ENCODE data around the gene CCT7.

Gene CCT7

GRCh38 chr2:73214120-73215035 is 19.7 kb upstream of the CCT7 start, which contains the start of gene SMYD5:
TSS of gene SMYD5 (plus strand) at chr2:73214245. CDS start at chr2:73214267, 22 bp downstream.
- Mint-ChIP-seq H3K27me3 (peaks cover 6% of the 10 kb centered on the region), H3K9me3 (no peaks in the 10 kb centered on the region), H3K27ac (peak within 1 kb of the TSS; percentile 91), H3K4me3 (peak within 1 kb of the TSS; percentile 92), H3K4me1 (peaks cover 32% of the 10 kb centered on the region), H3K36me3 (no peaks in the 10 kb centered on the region)
- CTCF ChIA-PET: interaction anchor here (0.6 to 4.5 kb wide), 9 partner anchors 17 to 321 kb away, joined by 3 to 28 read pairs (median 6); partner anchors contain the start of gene PRADC1
- DNase-seq: peak; percentile 95

- CTCF ChIA-PET: interaction anchor here (0.6 to 1.3 kb wide), 3 partner anchors 18 to 59 kb away, joined by 3 to 5 read pairs (median 4); no protein-coding TSS in a partner anchor
- peaks cover 32% of the 10 kb centered on the region for H3K4me1 Mint-ChIP-seq
Measured at GRCh38 chr2:73215254-73215653, 18.9 kb upstream of the CCT7 start.

GRCh38 chr2:73217160-73217559 is 16.9 kb upstream of the CCT7 start:
- Mint-ChIP-seq H3K27ac (no peak overlapping the region), H3K36me3 (peaks cover 3% of the 10 kb centered on the region), H3K4me3 (no peak overlapping the region), H3K27me3 (no peaks in the 10 kb centered on the region), H3K9me3 (no peaks in the 10 kb centered on the region), H3K4me1 (peaks cover 32% of the 10 kb centered on the region)
- CTCF ChIA-PET: no interaction called here
- no peak for DNase-seq

More at GRCh38 chr2:73215254-73215653, 18.9 kb upstream of the CCT7 start:
- Mint-ChIP-seq H3K36me3 (no peaks in the 10 kb centered on the region), H3K27me3 (peaks cover under 1% of the 10 kb centered on the region), H3K4me3 (peak overlapping the region; percentile 92), H3K27ac (no peak overlapping the region), H3K9me3 (no peaks in the 10 kb centered on the region)
- DNase-seq: no peak

- H3K27ac Mint-ChIP-seq: no peak overlapping the region
- CTCF ChIA-PET: interaction anchor here (0.9 kb wide), 1 partner anchor 13 kb away, joined by 3 read pairs; no protein-coding TSS in a partner anchor
- no peaks in the 10 kb centered on the region for H3K9me3 Mint-ChIP-seq
- H3K4me3 Mint-ChIP-seq: no peak overlapping the region
- DNase-seq: no peak
- H3K27me3 Mint-ChIP-seq: no peaks in the 10 kb centered on the region
- peaks cover 27% of the 10 kb centered on the region for H3K4me1 Mint-ChIP-seq
- peaks cover 4% of the 10 kb centered on the region for H3K36me3 Mint-ChIP-seq
Measured at GRCh38 chr2:73217826-73218225, 16.3 kb upstream of the CCT7 start.

GRCh38 chr2:73218298-73218697 is 15.8 kb upstream of the CCT7 start:
- no peaks in the 10 kb centered on the region for H3K27me3 Mint-ChIP-seq
- CTCF ChIA-PET: interaction anchor here (0.9 kb wide), 1 partner anchor 12 kb away, joined by 3 read pairs; no protein-coding TSS in a partner anchor
- no peak for DNase-seq
- H3K4me1 Mint-ChIP-seq: peaks cover 23% of the 10 kb centered on the region
- H3K27ac Mint-ChIP-seq: no peak overlapping the region
- peaks cover 4% of the 10 kb centered on the region for H3K36me3 Mint-ChIP-seq
- H3K9me3 Mint-ChIP-seq: no peaks in the 10 kb centered on the region
- no peak overlapping the region for H3K4me3 Mint-ChIP-seq

- CTCF ChIA-PET: interaction anchor here (1.9 kb wide), 1 partner anchor 47 kb away, joined by 7 read pairs; no protein-coding TSS in a partner anchor
- Mint-ChIP-seq H3K36me3 (peaks cover 4% of the 10 kb centered on the region), H3K9me3 (no peaks in the 10 kb centered on the region), H3K4me1 (peaks cover 10% of the 10 kb centered on the region), H3K27me3 (no peaks in the 10 kb centered on the region), H3K4me3 (no peak overlapping the region), H3K27ac (no peak overlapping the region)
- no peak for DNase-seq
Measured at GRCh38 chr2:73223821-73224220, 10.3 kb upstream of the CCT7 start.

- CTCF ChIA-PET: interaction anchor here (1.7 to 1.9 kb wide), 2 partner anchors 13 to 48 kb away, joined by 7 to 9 read pairs; no protein-coding TSS in a partner anchor
- H3K36me3 Mint-ChIP-seq: peaks cover 4% of the 10 kb centered on the region
- H3K4me1 Mint-ChIP-seq: peaks cover 14% of the 10 kb centered on the region
- no peak for DNase-seq
- H3K9me3 Mint-ChIP-seq: no peaks in the 10 kb centered on the region
- H3K27ac Mint-ChIP-seq: no peak overlapping the region
- H3K27me3 Mint-ChIP-seq: no peaks in the 10 kb centered on the region
- H3K4me3 Mint-ChIP-seq: no peak overlapping the region
Measured at GRCh38 chr2:73225513-73226360, 8.4 kb upstream of the CCT7 start.

GRCh38 chr2:73227086-73227485 is 7.0 kb upstream of the CCT7 start:
- no peaks in the 10 kb centered on the region for H3K27me3 Mint-ChIP-seq
- H3K36me3 Mint-ChIP-seq: peaks cover 2% of the 10 kb centered on the region
- no peak for DNase-seq
- no peaks in the 10 kb centered on the region for H3K9me3 Mint-ChIP-seq
- no peak overlapping the region for H3K4me3 Mint-ChIP-seq
- H3K4me1 Mint-ChIP-seq: peaks cover 17% of the 10 kb centered on the region
- CTCF ChIA-PET: no interaction called here
- no peak overlapping the region for H3K27ac Mint-ChIP-seq

GRCh38 chr2:73228631-73229030 is 5.5 kb upstream of the CCT7 start:
- Mint-ChIP-seq H3K4me1 (peaks cover 23% of the 10 kb centered on the region), H3K4me3 (no peak overlapping the region), H3K27ac (no peak overlapping the region), H3K9me3 (no peaks in the 10 kb centered on the region), H3K27me3 (no peaks in the 10 kb centered on the region), H3K36me3 (no peaks in the 10 kb centered on the region)
- CTCF ChIA-PET: interaction anchor here (0.6 kb wide), 1 partner anchor 335 kb away, joined by 3 read pairs; no protein-coding TSS in a partner anchor
- no peak for DNase-seq

GRCh38 chr2:73232403-73233153 is 1.5 kb upstream of the CCT7 start:
- CTCF ChIA-PET: interaction anchor here (0.5 to 1.2 kb wide), 6 partner anchors 19 to 58 kb away, joined by 3 to 5 read pairs (median 4); partner anchors contain the start of gene SMYD5
- Mint-ChIP-seq H3K36me3 (peaks cover 8% of the 10 kb centered on the region), H3K9me3 (no peaks in the 10 kb centered on the region), H3K4me3 (peak overlapping the region; percentile 92), H3K27ac (peak overlapping the region; percentile 77), H3K4me1 (peaks cover 38% of the 10 kb centered on the region), H3K27me3 (no peaks in the 10 kb centered on the region)
- DNase-seq: peak; percentile 65

- H3K27ac Mint-ChIP-seq: peak within 1 kb of the TSS; percentile 93
- CTCF ChIA-PET: interaction anchor here (0.5 to 3.6 kb wide), 7 partner anchors 20 to 57 kb away, joined by 3 to 18 read pairs (median 4); partner anchors contain the start of gene SMYD5
Measured at GRCh38 chr2:73233154-73233931, 765 bp upstream of the CCT7 start, which contains the start of gene PRADC1. TSS of gene PRADC1 (minus strand) at chr2:73233239. CDS start at chr2:73233160, 79 bp downstream.

GRCh38 chr2:73235315-73236028 is 1.4 kb downstream of the CCT7 start:
- H3K4me1 Mint-ChIP-seq: peaks cover 47% of the 10 kb centered on the region
- H3K36me3 Mint-ChIP-seq: peaks cover 13% of the 10 kb centered on the region
- H3K9me3 Mint-ChIP-seq: no peaks in the 10 kb centered on the region
- H3K27ac Mint-ChIP-seq: peak overlapping the region; percentile 93
- DNase-seq: no peak
- no peaks in the 10 kb centered on the region for H3K27me3 Mint-ChIP-seq
- CTCF ChIA-PET: interaction anchor here (1.0 to 3.6 kb wide), 4 partner anchors 9 to 55 kb away, joined by 3 to 18 read pairs (median 8); no protein-coding TSS in a partner anchor
- H3K4me3 Mint-ChIP-seq: peak overlapping the region; percentile 92

More at GRCh38 chr2:73233154-73233931, 765 bp upstream of the CCT7 start, which contains the start of gene PRADC1:
- Mint-ChIP-seq H3K4me3 (peak within 1 kb of the TSS; percentile 92), H3K36me3 (peaks cover 8% of the 10 kb centered on the region), H3K9me3 (no peaks in the 10 kb centered on the region), H3K4me1 (peaks cover 42% of the 10 kb centered on the region), H3K27me3 (no peaks in the 10 kb centered on the region)
- peak; percentile 98 for DNase-seq

Data from activated naive CD4-positive, alpha-beta T cell treated with anti-CD3 and anti-CD28 coated beads, Interleukin-2, amount 10 ng/mL, durations not matched to agents 7 days and 5 days (primary cell).